ENCODE results near the gene TNFRSF13B. TPM values are rescaled to one million over a fixed set of nuclear protein-coding genes. Genes with fewer than 3 reads are reported as not detected.
"Not testable (repeated sequence)": the region's sequence is repeated elsewhere in the genome, so short reads cannot be mapped to it uniquely, and the experiment has no call there.

The TNFRSF13B gene
- total RNA-seq, 1 experiment from 2014 or later = not detected

GRCh38 chr17:16961022-16961421 lies 10.9 kb downstream of the TNFRSF13B start:
- RAD21 ChIA-PET (ENCODE audit: low non-redundant PET in 1 of 2, low total read pairs in 2 of 2, uncharacterized antibody in 2 of 2, unreplicated experiment in 2 of 2); H3K9me3 ChIP-seq (ENCODE audit: control insufficient read depth in 1 of 2, insufficient read depth in 1 of 2, low read depth in 1 of 2, low read length in 2 of 2); H3K27me3 ChIP-seq (ENCODE audit: insufficient read depth, low read length); BruUV-seq (replicated peaks); POLR2A ChIA-PET; H2AFZ ChIP-seq (ENCODE audit: low read depth, low read length, poor library complexity, severe bottlenecking); H3K79me2 ChIP-seq (ENCODE audit: insufficient read depth, low read length); CTCF ChIA-PET; intact Hi-C loops (cut with micrococcal nuclease); H3K9me2 ChIP-seq (ENCODE audit: insufficient read depth); H3K4me1 ChIP-seq (ENCODE audit: control insufficient read depth in 1 of 2, insufficient read depth in 2 of 2, low read length in 2 of 2); H3K4me3 ChIP-seq (replicated peaks in 1 of 2; ENCODE audit: low read depth in 1 of 2, low read length in 2 of 2); H3K27ac ChIP-seq (ENCODE audit: low read depth, low read length); ATAC-seq; H3K9ac ChIP-seq (ENCODE audit: low read length); H3K4me2 ChIP-seq (ENCODE audit: low read length); H4K20me1 ChIP-seq (ENCODE audit: insufficient read depth); H3K36me3 ChIP-seq (ENCODE audit: control insufficient read depth in 1 of 2, insufficient read depth in 2 of 2, low read length in 2 of 2); DNase-seq (ENCODE audit: low read depth, low spot score): not testable (repeated sequence)

- RAD21 ChIA-PET (ENCODE audit: low non-redundant PET in 1 of 2, low total read pairs in 2 of 2, uncharacterized antibody in 2 of 2, unreplicated experiment in 2 of 2); H3K4me1 ChIP-seq (ENCODE audit: control insufficient read depth in 1 of 2, insufficient read depth in 2 of 2, low read length in 2 of 2); POLR2A ChIA-PET; H2AFZ ChIP-seq (ENCODE audit: low read depth, low read length, poor library complexity, severe bottlenecking); DNase-seq (ENCODE audit: low read depth, low spot score); H3K9ac ChIP-seq (ENCODE audit: low read length); H3K4me3 ChIP-seq (replicated peaks in 1 of 2; ENCODE audit: low read depth in 1 of 2, low read length in 2 of 2); H3K27me3 ChIP-seq (ENCODE audit: insufficient read depth, low read length); H3K36me3 ChIP-seq (ENCODE audit: control insufficient read depth in 1 of 2, insufficient read depth in 2 of 2, low read length in 2 of 2); intact Hi-C loops (cut with micrococcal nuclease); ATAC-seq; H3K9me3 ChIP-seq (ENCODE audit: control insufficient read depth in 1 of 2, insufficient read depth in 1 of 2, low read depth in 1 of 2, low read length in 2 of 2); H3K9me2 ChIP-seq (ENCODE audit: insufficient read depth); H4K20me1 ChIP-seq (ENCODE audit: insufficient read depth); BruUV-seq (replicated peaks); H3K79me2 ChIP-seq (ENCODE audit: insufficient read depth, low read length); H3K4me2 ChIP-seq (ENCODE audit: low read length); CTCF ChIA-PET; H3K27ac ChIP-seq (ENCODE audit: low read depth, low read length): not testable (repeated sequence)
These were observed 16.9 kb downstream of the TNFRSF13B start for GRCh38 chr17:16955011-16955410.

- no peaks in the 10 kb centered on the region for H3K4me1 ChIP-seq (ENCODE audit: control insufficient read depth in 1 of 2, insufficient read depth in 2 of 2, low read length in 2 of 2)
- no peak for DNase-seq (ENCODE audit: low read depth, low spot score)
- H3K9me3 ChIP-seq (ENCODE audit: control insufficient read depth in 1 of 2, insufficient read depth in 1 of 2, low read depth in 1 of 2, low read length in 2 of 2) = no peaks in the 10 kb centered on the region
- ChIA-PET RAD21 (ENCODE audit: low non-redundant PET in 1 of 2, low total read pairs in 2 of 2, uncharacterized antibody in 2 of 2, unreplicated experiment in 2 of 2) (no interaction called here), CTCF (no interaction called here), POLR2A (no interaction called here)
- no peaks in the 10 kb centered on the region for H3K9me2 ChIP-seq (ENCODE audit: insufficient read depth)
- no peak overlapping the region for H2AFZ ChIP-seq (ENCODE audit: low read depth, low read length, poor library complexity, severe bottlenecking)
- H3K79me2 ChIP-seq (ENCODE audit: insufficient read depth, low read length) = no peaks in the 10 kb centered on the region
- ATAC-seq = no peak
- intact Hi-C loops (cut with micrococcal nuclease) = no loop called here
- H3K9ac ChIP-seq (ENCODE audit: low read length) = no peak overlapping the region
- no peaks in the 10 kb centered on the region; the same call in 1 of the 2 replicates for H3K27me3 ChIP-seq (ENCODE audit: insufficient read depth, low read length)
- H3K36me3 ChIP-seq (ENCODE audit: control insufficient read depth in 1 of 2, insufficient read depth in 2 of 2, low read length in 2 of 2) = no peaks in the 10 kb centered on the region
- no peak overlapping the region for H3K27ac ChIP-seq (ENCODE audit: low read depth, low read length)
- H3K4me2 ChIP-seq (ENCODE audit: low read length) = no peak overlapping the region
- no peak overlapping the region for H3K4me3 ChIP-seq (replicated peaks in 1 of 2; ENCODE audit: low read depth in 1 of 2, low read length in 2 of 2)
- H4K20me1 ChIP-seq (ENCODE audit: insufficient read depth) = no peaks in the 10 kb centered on the region
- no TSS peak for BruUV-seq (replicated peaks)
- TF ChIP-seq, protein P1, sequence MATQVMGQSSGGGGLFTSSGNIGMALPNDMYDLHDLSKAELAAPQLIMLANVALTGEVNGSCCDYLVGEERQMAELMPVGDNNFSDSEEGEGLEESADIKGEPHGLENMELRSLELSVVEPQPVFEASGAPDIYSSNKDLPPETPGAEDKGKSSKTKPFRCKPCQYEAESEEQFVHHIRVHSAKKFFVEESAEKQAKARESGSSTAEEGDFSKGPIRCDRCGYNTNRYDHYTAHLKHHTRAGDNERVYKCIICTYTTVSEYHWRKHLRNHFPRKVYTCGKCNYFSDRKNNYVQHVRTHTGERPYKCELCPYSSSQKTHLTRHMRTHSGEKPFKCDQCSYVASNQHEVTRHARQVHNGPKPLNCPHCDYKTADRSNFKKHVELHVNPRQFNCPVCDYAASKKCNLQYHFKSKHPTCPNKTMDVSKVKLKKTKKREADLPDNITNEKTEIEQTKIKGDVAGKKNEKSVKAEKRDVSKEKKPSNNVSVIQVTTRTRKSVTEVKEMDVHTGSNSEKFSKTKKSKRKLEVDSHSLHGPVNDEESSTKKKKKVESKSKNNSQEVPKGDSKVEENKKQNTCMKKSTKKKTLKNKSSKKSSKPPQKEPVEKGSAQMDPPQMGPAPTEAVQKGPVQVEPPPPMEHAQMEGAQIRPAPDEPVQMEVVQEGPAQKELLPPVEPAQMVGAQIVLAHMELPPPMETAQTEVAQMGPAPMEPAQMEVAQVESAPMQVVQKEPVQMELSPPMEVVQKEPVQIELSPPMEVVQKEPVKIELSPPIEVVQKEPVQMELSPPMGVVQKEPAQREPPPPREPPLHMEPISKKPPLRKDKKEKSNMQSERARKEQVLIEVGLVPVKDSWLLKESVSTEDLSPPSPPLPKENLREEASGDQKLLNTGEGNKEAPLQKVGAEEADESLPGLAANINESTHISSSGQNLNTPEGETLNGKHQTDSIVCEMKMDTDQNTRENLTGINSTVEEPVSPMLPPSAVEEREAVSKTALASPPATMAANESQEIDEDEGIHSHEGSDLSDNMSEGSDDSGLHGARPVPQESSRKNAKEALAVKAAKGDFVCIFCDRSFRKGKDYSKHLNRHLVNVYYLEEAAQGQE (IDR thresholded peaks at IDR 0.05; ENCODE audit: low read depth) = no peak
- no peak for TF ChIP-seq ZBTB33 (IDR thresholded peaks at IDR 0.05; ENCODE audit: extremely low read depth, insufficient replicate concordance, low read length)
- TF ChIP-seq ZNF274 (IDR thresholded peaks at IDR 0.05; ENCODE audit: low read depth, low read length) = no peak
- TF ChIP-seq CBX3 (IDR thresholded peaks at IDR 0.05; ENCODE audit: low read depth) = no peak
- no peak for TF ChIP-seq EZH2phosphoT487 (IDR thresholded peaks at IDR 0.05; ENCODE audit: borderline replicate concordance)
- no peak for TF ChIP-seq MAX (IDR thresholded peaks at IDR 0.05)
- no peak for TF ChIP-seq TCF7L2 (IDR thresholded peaks at IDR 0.05; ENCODE audit: borderline replicate concordance, extremely low read depth, insufficient read depth, insufficient read length)
- no peak for TF ChIP-seq POLR2A (IDR thresholded peaks at IDR 0.05; ENCODE audit: borderline replicate concordance, extremely low read depth, insufficient read depth, insufficient read length)
These were observed 17.4 kb downstream of the TNFRSF13B start for GRCh38 chr17:16954521-16954920.
